Esophagus muscularis mucosa (tissue), 4 donors: ENCODE measurements around the gene KLHL4. TPM values are rescaled to one million over a fixed set of nuclear protein-coding genes. Genes with fewer than 3 reads are reported as not detected.

ENCODE experiments used
- DNase-seq: peaks from one replicate; pipeline ENCODE4 v3.0.0-alpha.2; 2017; ENCODE audit errors: extremely low spot score
- H3K27ac ChIP-seq, 4 donors: fragments of 200-600 bp; sonication (generic); replicated peaks in 1 of 4; 1 replicate in 3 of 4; 2 replicates in 1 of 4; pipeline ENCODE4 v1.5.1; 2016 to 2019; ENCODE audit warnings: mild to moderate bottlenecking in 1 of 4
- H3K27me3 ChIP-seq, 4 donors: fragments of 200-600 bp; sonication (generic); one replicate each; pipeline versions ENCODE4 v1.5.1 to v1.6.0; 2016 to 2019
- H3K36me3 ChIP-seq, 4 donors: fragments of 200-600 bp; sonication (generic); one replicate each; pipeline ENCODE4 v1.5.1; 2016 to 2019
- H3K4me1 ChIP-seq, 4 donors: fragments of 200-600 bp; sonication (generic); one replicate each; pipeline ENCODE4 v1.5.1; 2016 to 2019
- H3K4me3 ChIP-seq, 4 donors: fragments of 200-600 bp; sonication (generic); 1 replicate in 2 of 4; 2 replicates in 2 of 4; pipeline ENCODE4 v1.5.1; 2016 to 2019; ENCODE audit warnings: mild to moderate bottlenecking in 4 of 4, moderate library complexity in 1 of 4
- H3K9me3 ChIP-seq, 4 donors: fragments of 200-600 bp; sonication (generic); 1 replicate in 3 of 4; 2 replicates in 1 of 4; pipeline ENCODE4 v1.5.1; 2016 to 2019
- CTCF ChIP-seq, 3 experiments: fragments of 200-600 bp in 2 of 3; fragments of 450-650 bp in 1 of 3; sonication (generic) in 2 of 3; IDR thresholded peaks; one replicate each; pipeline ENCODE4 v1.5.1; 2017 to 2019; ENCODE audit warnings: antibody characterized with exemption in 3 of 3, mild to moderate bottlenecking in 2 of 3, moderate library complexity in 1 of 3
- EP300 ChIP-seq: sonication (generic); formaldehyde crosslinking; IDR thresholded peaks from one replicate; pipeline ENCODE4 v1.6.1; 2017; ENCODE audit warnings: antibody characterized with exemption
- POLR2A ChIP-seq: fragments of 450-650 bp; IDR thresholded peaks from one replicate; pipeline ENCODE4 v1.6.1; 2017; ENCODE audit warnings: antibody characterized with exemption, moderate library complexity, mild to moderate bottlenecking, low read depth
- POLR2AphosphoS5 ChIP-seq, 2 donors: sonication (generic); formaldehyde crosslinking; IDR thresholded peaks; one replicate each; pipeline ENCODE4 v1.6.1; 2017; ENCODE audit warnings: antibody characterized with exemption in 2 of 2
- WGBS: methylation state at CpG from one replicate; pipeline ENCODE4 v1.1.5; 2018; 5-methylcytosine and 5-hydroxymethylcytosine counted together
- intact Hi-C: fragments of 100-400 bp; cut with DNase I; formaldehyde crosslinking; loops from one replicate; pipeline ENCODE4 v1.15.1; 2023
- total RNA-seq, 4 donors: library from RNA; depleted of rRNA; stranded (reverse); fragments of >200 nt; gene quantifications; one replicate each; pipeline versions ENCODE4 v1.1.0 to v1.2.1, GENCODE V29; 2016

KLHL4 gene
- total RNA-seq, 4 donors from 2014 or later = 1.0 to 3.0 (median 2.1) TPM

DNA sequence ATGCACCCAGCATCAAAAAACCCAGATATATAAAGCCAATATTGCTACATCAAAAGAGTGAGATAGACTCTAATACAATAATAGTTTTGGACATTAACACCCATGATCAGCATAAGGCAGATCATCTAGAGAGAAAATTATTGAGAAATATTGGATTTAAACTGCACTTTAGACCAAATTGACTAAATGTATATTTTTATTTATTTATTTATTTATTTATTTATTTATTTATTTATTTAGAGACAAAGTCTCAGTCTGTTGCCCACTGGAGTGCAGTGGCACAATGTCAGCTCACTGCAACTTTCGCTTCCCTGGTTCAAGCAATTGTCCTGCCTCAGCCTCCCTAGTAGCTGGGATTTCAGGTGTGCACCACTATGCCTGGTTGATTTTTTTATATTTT is 193.0 kb downstream of the KLHL4 start:
- no peaks in the 10 kb centered on the region for H3K4me1 ChIP-seq
- 91% methylated on average over 1 of the region's 1 CpG for WGBS
- H3K27ac ChIP-seq = no peak overlapping the region
- TF ChIP-seq POLR2AphosphoS5 (IDR thresholded peaks at IDR 0.05) = no peak
- TF ChIP-seq CTCF (IDR thresholded peaks at IDR 0.05) = no peak
- no peak for TF ChIP-seq POLR2A
- TF ChIP-seq EP300 = no peak
- peaks cover 0 to 4% (median 0%) of the 10 kb centered on the region in 4 donors for H3K9me3 ChIP-seq
- no peak overlapping the region for H3K4me3 ChIP-seq
- no peak for DNase-seq
- no peaks in the 10 kb centered on the region for H3K27me3 ChIP-seq
- intact Hi-C loops = no loop called here
- no peaks in the 10 kb centered on the region for H3K36me3 ChIP-seq
